ENCODE results near the gene TMEM143. TPM values are rescaled to one million over a fixed set of nuclear protein-coding genes. Genes with fewer than 3 reads are reported as not detected.

Gene TMEM143
- total RNA-seq, 2 donors from 2014 or later: 6.3 to 18.4 TPM

DNA sequence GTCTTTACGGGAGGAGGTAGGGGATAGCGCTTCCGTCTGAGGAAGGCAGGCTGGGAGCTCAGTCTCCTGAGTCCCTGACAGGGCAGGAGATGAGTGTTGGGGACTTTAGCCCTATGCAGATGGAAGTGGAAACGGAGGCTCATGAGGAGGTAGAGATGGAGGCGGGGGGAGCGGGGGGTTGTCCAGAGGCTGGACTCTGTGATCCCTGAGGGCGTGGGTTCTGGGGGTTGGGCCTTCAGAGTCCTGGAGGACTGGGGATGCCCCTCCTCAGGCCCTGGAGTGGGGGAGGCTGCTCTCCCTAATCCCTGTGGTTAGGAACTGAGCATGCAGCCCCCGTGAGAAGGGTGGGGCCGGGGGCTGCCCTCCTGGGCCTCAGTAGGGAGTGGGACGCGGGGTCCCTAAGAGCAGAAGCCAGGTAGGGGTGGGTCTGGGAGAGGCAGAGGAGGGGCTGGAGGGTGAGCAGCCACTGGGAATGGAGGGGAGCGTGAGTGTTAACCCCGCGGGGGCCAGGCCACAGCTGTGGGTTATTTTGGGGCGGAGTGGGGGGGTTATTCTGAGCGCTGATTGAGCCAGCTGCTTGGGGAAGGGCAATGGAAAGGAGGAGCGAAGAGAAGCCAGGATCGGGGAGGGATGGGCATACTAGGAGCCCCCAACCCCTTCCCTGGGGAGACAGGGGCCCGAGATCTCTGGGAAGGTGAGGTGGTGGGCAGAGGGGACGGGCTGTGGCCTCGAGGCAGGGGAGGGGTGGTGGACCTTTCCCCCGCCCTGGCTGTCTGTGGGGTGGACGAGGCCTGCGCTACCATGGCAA is 32.5 kb upstream of the TMEM143 start:
- H3K4me1 ChIP-seq (ENCODE audit: control insufficient read depth in 1 of 2, low read depth in 2 of 2): peaks cover 2 to 9% of the 10 kb centered on the region in 2 donors
- peak overlapping the region in 1 of 2 donors; percentile 34 for H3K27ac ChIP-seq
- TF ChIP-seq, protein P1, sequence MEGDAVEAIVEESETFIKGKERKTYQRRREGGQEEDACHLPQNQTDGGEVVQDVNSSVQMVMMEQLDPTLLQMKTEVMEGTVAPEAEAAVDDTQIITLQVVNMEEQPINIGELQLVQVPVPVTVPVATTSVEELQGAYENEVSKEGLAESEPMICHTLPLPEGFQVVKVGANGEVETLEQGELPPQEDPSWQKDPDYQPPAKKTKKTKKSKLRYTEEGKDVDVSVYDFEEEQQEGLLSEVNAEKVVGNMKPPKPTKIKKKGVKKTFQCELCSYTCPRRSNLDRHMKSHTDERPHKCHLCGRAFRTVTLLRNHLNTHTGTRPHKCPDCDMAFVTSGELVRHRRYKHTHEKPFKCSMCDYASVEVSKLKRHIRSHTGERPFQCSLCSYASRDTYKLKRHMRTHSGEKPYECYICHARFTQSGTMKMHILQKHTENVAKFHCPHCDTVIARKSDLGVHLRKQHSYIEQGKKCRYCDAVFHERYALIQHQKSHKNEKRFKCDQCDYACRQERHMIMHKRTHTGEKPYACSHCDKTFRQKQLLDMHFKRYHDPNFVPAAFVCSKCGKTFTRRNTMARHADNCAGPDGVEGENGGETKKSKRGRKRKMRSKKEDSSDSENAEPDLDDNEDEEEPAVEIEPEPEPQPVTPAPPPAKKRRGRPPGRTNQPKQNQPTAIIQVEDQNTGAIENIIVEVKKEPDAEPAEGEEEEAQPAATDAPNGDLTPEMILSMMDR (IDR thresholded peaks at IDR 0.05): no peak
- DNase-seq (ENCODE audit: low spot score): no peak
- H3K36me3 ChIP-seq: no peaks in the 10 kb centered on the region
- H3K9me3 ChIP-seq: no peaks in the 10 kb centered on the region
- H3K27me3 ChIP-seq (replicated peaks; ENCODE audit: insufficient read depth): peaks cover 21% of the 10 kb centered on the region
- no peak overlapping the region for H3K4me3 ChIP-seq
- no peak for ATAC-seq (ENCODE audit: insufficient number of reproducible peaks, low FRiP score, low read depth)

DNA sequence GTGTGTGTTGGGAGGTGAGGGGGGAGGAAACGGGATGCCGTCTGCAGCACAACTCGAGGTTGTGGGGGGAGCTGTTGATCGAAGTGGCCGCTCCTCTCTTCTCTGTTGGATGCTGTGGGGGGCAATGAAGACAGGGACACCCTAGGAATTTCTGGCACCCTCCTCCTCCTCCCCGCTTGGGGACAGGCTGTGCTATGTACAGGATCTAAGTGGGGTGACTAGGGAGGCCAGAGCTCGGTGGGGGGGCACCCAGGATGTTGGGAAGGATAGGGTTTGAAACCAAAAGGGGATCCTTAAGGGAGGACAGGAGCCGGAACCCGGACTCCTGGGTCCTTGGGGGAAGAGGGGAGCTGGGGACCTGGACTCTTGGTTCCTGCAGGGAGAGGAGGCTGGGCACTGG is 31.8 kb upstream of the TMEM143 start:
- DNase-seq (ENCODE audit: low spot score) (no peak), ATAC-seq (ENCODE audit: insufficient number of reproducible peaks, low FRiP score, low read depth) (no peak)
- no peaks in the 10 kb centered on the region for H3K36me3 ChIP-seq
- peaks cover 2 to 9% of the 10 kb centered on the region in 2 donors for H3K4me1 ChIP-seq (ENCODE audit: control insufficient read depth in 1 of 2, low read depth in 2 of 2)
- H3K9me3 ChIP-seq: no peaks in the 10 kb centered on the region
- no peak overlapping the region for H3K4me3 ChIP-seq
- no peak overlapping the region for H3K27ac ChIP-seq
- TF ChIP-seq, protein P1 (IDR thresholded peaks at IDR 0.05): no peak
- peaks cover 21% of the 10 kb centered on the region for H3K27me3 ChIP-seq (replicated peaks; ENCODE audit: insufficient read depth)

DNA sequence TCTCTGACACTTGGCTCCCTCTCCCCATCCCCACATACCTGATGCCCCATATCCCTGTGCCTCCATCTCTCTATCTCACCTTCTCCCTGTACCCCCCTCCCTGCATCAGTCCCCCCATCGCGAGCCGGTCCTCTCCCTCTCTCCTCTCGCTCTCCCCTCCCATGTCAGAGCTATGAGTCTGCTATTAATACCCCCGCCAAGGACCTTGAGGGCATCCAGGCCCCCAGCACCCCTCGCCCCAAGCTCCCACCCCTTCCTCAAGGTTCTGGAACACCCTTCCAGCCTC is 31.4 kb upstream of the TMEM143 start:
- no peaks in the 10 kb centered on the region for H3K36me3 ChIP-seq
- DNase-seq (ENCODE audit: low spot score) (no peak), ATAC-seq (ENCODE audit: insufficient number of reproducible peaks, low FRiP score, low read depth) (no peak)
- H3K27ac ChIP-seq: no peak overlapping the region
- H3K27me3 ChIP-seq (replicated peaks; ENCODE audit: insufficient read depth): peaks cover 21% of the 10 kb centered on the region
- H3K9me3 ChIP-seq: no peaks in the 10 kb centered on the region
- peaks cover 5 to 13% of the 10 kb centered on the region in 2 donors for H3K4me1 ChIP-seq (ENCODE audit: control insufficient read depth in 1 of 2, low read depth in 2 of 2)
- TF ChIP-seq, protein P1 (IDR thresholded peaks at IDR 0.05): no peak
- H3K4me3 ChIP-seq: no peak overlapping the region

DNA sequence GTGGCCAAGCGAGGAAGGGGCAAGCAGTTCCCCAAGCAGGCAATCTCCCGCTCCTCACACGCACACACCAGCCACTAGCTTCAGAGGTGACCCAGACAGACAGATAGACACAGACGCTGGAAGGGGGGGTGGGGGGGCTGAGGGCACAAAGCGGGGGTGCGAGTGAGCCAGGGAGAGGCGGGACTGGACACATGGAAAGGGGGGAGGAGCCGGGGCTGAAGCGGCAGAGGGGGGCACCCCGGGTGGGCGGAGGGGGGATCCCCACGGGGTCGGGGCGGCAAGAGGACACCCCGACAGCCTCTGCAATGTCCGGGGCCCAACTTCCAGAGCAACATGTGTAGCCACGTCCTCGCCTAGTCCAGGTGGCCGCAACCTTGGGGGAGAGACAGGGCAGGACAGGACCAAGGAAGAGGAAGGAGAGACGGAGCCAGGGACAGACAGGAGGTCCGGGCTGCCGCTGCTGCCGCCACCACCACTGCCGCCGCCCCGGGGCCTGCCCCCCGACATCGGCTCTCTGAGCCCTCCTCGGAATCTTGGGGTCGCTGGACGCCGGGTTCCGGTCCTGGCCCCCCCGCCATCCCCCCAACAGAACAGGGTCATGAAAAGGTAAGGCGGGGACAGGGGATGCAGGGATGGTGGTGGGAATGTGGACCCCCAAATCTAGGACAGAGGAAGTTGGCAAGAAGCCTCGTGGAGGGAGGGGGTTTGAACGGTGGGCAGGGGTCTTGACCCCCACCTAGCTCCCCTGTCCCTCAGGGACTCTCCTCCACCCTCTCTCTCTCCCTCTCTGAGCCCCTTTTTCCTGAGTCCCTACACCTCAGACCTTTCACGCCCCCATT is 30.8 kb upstream of the TMEM143 start:
- Histone ChIP-seq H3K4me1 (ENCODE audit: control insufficient read depth in 1 of 2, low read depth in 2 of 2) (peaks cover 7 to 14% of the 10 kb centered on the region in 2 donors), H3K4me3 (no peak overlapping the region), H3K9me3 (no peaks in the 10 kb centered on the region), H3K27me3 (replicated peaks; ENCODE audit: insufficient read depth) (peaks cover 21% of the 10 kb centered on the region), H3K36me3 (no peaks in the 10 kb centered on the region), H3K27ac (no peak overlapping the region)
- TF ChIP-seq, protein P1 (IDR thresholded peaks at IDR 0.05): no peak
- ATAC-seq (ENCODE audit: insufficient number of reproducible peaks, low FRiP score, low read depth) (no peak), DNase-seq (ENCODE audit: low spot score) (no peak)

DNA sequence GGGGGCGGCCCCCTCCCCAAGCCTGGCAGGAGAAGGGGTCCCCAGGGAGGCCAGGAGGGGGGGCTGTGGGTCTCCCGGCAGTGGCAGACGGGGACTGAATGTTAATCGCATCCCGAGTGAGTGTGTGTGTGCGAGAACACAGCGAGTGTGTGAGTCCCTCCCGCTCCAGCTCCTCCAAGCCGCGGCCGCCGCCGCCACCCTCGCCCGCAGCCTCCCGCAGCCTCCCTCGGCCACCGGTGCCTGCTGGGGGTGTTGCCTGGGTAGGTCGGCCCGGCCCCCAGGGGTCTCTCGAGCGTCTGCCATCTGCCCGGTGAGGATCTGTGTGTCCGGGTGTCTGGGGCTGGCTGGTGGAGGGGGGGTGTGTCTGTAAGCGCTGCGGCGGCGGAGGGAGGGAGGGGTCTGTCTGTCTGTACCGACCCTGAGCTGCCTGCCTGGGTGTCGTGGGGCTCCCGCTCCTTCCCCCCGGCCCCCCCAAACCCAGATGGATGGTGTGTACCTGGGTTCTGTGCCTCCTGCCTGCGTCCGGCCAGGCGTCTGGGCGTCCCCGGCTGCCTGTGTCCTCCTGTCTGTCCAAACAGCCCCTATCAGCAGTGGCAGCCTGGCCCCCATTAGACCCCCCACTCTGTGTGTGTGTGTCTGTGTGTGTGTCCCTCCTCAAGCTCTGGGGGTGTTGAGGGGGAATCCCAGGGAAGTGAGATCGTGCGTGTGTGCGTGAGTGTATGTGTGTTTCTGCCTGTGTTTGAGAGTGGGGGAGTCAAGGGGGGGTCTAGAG is 30.0 kb upstream of the TMEM143 start, which contains the start of gene GRIN2D:
GRIN2D (plus strand) TSS at position 110 of the 772 bp plus-strand sequence. CDS start 4,725 bp downstream, outside the sequence.
- Histone ChIP-seq H3K9me3 (no peaks in the 10 kb centered on the region), H3K27ac (no peak within 1 kb of the TSS), H3K36me3 (peaks cover 3% of the 10 kb centered on the region), H3K4me3 (peak within 1 kb of the TSS; percentile 20), H3K4me1 (ENCODE audit: control insufficient read depth in 1 of 2, low read depth in 2 of 2) (peaks cover 7 to 14% of the 10 kb centered on the region in 2 donors), H3K27me3 (replicated peaks; ENCODE audit: insufficient read depth) (peaks cover 21% of the 10 kb centered on the region)
- DNase-seq (ENCODE audit: low spot score) (no peak), ATAC-seq (ENCODE audit: insufficient number of reproducible peaks, low FRiP score, low read depth) (no peak)
- TF ChIP-seq, protein P1 (IDR thresholded peaks at IDR 0.05): no peak
